Measurements from ENCODE around the gene ADRA2C. TPM values are rescaled to one million over a fixed set of nuclear protein-coding genes. Genes with fewer than 3 reads are reported as not detected.

Gene ADRA2C
- total RNA-seq, 4 donors from 2014 or later = 2.3 to 14.9 (median 6.5) TPM

DNA sequence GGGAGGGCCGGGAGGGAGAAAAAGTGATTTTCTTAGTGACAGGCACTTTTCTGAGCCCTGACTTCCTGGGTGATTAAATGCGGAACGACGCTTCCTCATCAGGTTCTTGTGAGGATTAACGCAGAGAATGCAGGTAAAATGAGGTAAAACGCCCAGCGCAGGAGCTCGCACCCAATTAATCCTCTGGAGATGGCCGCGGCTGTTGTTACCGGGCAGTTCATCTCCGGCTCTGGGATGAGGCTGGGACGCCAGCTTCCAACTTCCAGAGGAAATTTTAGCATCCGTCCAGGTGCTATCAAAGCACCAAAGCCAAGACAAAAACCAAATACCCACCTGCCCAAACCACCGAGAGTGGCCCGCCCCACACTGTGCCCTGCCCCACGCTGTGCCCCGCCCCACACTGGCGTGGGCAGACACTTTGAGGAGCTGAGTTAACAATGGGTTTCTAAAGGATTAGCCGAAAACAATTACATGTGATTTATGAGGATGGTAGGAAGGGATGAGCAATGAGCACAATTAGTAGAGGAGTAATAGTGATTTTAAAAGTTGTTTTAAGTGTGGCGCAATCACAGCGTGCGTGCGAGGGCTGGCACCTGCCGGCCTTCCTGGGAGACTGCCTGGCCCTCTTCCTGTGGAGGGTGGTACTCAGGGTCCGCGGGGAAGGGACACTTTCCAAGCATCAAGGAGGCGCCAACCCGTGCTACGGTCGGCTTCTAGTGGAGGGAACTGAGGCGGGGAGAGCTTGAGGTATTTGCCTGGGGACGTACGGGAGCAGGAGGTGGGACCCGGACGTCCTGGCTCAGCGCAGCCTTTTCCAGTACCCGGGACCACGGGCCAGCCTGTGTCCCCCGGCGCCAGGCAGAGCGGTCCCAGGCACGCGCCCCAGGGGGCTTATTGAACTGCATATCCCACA, 41.6 kb upstream of the ADRA2C start:
- TF ChIP-seq POLR2A (IDR thresholded peaks at IDR 0.05) = no peak
- TF ChIP-seq, protein P1, sequence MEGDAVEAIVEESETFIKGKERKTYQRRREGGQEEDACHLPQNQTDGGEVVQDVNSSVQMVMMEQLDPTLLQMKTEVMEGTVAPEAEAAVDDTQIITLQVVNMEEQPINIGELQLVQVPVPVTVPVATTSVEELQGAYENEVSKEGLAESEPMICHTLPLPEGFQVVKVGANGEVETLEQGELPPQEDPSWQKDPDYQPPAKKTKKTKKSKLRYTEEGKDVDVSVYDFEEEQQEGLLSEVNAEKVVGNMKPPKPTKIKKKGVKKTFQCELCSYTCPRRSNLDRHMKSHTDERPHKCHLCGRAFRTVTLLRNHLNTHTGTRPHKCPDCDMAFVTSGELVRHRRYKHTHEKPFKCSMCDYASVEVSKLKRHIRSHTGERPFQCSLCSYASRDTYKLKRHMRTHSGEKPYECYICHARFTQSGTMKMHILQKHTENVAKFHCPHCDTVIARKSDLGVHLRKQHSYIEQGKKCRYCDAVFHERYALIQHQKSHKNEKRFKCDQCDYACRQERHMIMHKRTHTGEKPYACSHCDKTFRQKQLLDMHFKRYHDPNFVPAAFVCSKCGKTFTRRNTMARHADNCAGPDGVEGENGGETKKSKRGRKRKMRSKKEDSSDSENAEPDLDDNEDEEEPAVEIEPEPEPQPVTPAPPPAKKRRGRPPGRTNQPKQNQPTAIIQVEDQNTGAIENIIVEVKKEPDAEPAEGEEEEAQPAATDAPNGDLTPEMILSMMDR (IDR thresholded peaks at IDR 0.05) = no peak
- intact Hi-C loops (cut with DNase I; ENCODE audit: low total_unique reads) = no loop called here
- no peak for DNase-seq (ENCODE audit: low spot score in 2 of 2)
- WGBS, 2 donors = 4 to 7% methylated on average over 36 to 43 of the region's 44 CpGs
- no peak overlapping the region for H3K4me3 ChIP-seq (ENCODE audit: low read depth, poor library complexity, severe bottlenecking)

GRCh38 chr4:3725936-3726870, 40.0 kb upstream of the ADRA2C start:
- TF ChIP-seq, protein P1 (IDR thresholded peaks at IDR 0.05) = no peak
- no peak for TF ChIP-seq POLR2A (IDR thresholded peaks at IDR 0.05)
- intact Hi-C loops (cut with DNase I; ENCODE audit: low total_unique reads) = no loop called here
- no peak for DNase-seq (ENCODE audit: low spot score in 2 of 2)
- WGBS, 2 donors = 17 to 23% methylated on average over 9 of the region's 10 CpGs
- no peak overlapping the region for H3K4me3 ChIP-seq (ENCODE audit: low read depth, poor library complexity, severe bottlenecking)

DNA sequence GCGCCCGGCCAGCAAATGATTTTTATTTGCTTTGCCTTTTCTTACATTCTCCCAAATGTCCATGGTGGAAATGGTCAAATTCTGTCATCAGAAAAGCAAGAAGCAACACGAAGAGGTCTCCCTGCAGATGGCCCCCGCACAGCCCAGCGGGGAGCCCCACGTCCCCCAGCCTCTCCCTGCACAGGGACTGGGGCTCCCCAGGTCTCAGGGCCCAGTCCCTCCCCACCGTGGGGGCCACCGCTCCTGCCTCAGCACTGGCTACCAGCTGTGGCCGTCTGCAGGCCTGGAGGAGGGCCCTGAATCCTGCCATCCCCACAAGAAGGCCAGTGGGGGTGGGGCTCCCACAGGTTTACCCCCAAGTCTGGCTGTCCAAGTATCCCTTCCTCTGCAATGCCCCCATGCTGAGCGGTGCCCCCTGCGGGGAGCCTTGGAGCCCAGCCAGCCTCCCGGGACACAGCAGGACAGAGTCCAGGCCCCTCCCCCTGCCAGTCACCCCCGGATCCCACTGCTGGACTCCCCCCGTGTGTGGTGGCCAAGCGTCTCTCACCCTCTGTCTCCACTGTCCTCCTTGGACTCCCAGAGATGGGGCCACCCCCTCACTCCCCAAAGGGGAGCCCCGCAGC, 38.2 kb upstream of the ADRA2C start:
- H3K4me3 ChIP-seq (ENCODE audit: low read depth, poor library complexity, severe bottlenecking) = no peak overlapping the region
- WGBS, 2 donors = 55 to 67% methylated on average over 12 to 15 of the region's 16 CpGs
- no peak for DNase-seq (ENCODE audit: low spot score in 2 of 2)
- intact Hi-C loops (cut with DNase I; ENCODE audit: low total_unique reads) = no loop called here
- TF ChIP-seq, protein P1 (IDR thresholded peaks at IDR 0.05) = no peak
- TF ChIP-seq POLR2A (IDR thresholded peaks at IDR 0.05) = no peak

DNA sequence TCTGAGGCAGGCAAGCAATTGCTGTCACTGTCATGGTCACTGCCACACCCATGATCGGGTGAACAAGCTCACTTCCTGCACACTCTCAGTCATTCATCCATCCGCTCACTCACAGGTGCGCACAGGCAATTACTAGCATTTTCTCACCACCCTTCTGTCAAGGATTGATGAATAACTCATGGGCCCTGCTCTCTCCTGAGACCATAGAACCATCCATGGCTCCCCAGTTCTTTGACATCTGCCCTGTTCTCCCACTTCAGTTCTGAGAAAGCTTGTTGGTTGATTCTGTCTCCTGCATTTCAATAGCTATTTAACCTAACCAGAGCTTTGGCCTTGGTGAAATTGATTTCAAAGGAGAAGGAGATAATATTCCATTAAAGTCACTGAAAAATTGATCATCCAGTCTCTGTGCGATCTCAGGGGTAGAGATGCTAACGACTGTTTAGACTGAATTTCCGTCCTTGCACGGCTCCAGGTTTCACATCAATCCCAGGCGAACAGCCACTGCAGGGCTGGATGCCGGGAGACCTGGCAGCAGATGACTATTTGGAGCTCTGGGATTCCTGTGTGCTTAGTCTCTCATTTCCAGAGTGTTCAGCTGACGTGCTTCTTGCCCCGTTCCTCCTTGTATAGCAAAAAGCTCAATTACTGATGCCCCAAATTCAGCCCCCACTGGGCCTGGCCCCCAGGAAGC, 36.9 kb upstream of the ADRA2C start:
- H3K4me3 ChIP-seq (ENCODE audit: low read depth, poor library complexity, severe bottlenecking) = no peak overlapping the region
- TF ChIP-seq, protein P1 (IDR thresholded peaks at IDR 0.05) = no peak
- no peak for TF ChIP-seq POLR2A (IDR thresholded peaks at IDR 0.05)
- WGBS, 2 donors = 42 to 47% methylated on average over 11 of the region's 11 CpGs
- DNase-seq (ENCODE audit: low spot score in 2 of 2) = no peak
- intact Hi-C loops (cut with DNase I; ENCODE audit: low total_unique reads) = no loop called here

- DNase-seq (ENCODE audit: low spot score in 2 of 2) = no peak
- TF ChIP-seq, protein P1 (IDR thresholded peaks at IDR 0.05) = no peak
- TF ChIP-seq POLR2A (IDR thresholded peaks at IDR 0.05) = no peak
- 42 to 43% methylated on average over 4 to 5 of the region's 5 CpGs for WGBS, 2 donors
- intact Hi-C loops (cut with DNase I; ENCODE audit: low total_unique reads) = no loop called here
- H3K4me3 ChIP-seq (ENCODE audit: low read depth, poor library complexity, severe bottlenecking) = no peak overlapping the region
Measured at GRCh38 chr4:3729882-3730226, 36.3 kb upstream of the ADRA2C start.

Data from lower leg skin (tissue), 4 donors.